ENCODE data around the gene BNC1. TPM values are rescaled to one million over a fixed set of nuclear protein-coding genes. Genes with fewer than 3 reads are reported as not detected.

Gene BNC1
- total RNA-seq, 1 experiment from 2014 or later, result 28.6 TPM

- Histone ChIP-seq H3K9me3 (no peaks in the 10 kb centered on the region), H3K4me3 (no peak overlapping the region), H3K36me3 (no peaks in the 10 kb centered on the region), H3K27me3 (no peaks in the 10 kb centered on the region)
- DNase-seq, result no peak
These were observed 21.3 kb upstream of the BNC1 start for GRCh38 chr15:83305704-83306291.

DNA sequence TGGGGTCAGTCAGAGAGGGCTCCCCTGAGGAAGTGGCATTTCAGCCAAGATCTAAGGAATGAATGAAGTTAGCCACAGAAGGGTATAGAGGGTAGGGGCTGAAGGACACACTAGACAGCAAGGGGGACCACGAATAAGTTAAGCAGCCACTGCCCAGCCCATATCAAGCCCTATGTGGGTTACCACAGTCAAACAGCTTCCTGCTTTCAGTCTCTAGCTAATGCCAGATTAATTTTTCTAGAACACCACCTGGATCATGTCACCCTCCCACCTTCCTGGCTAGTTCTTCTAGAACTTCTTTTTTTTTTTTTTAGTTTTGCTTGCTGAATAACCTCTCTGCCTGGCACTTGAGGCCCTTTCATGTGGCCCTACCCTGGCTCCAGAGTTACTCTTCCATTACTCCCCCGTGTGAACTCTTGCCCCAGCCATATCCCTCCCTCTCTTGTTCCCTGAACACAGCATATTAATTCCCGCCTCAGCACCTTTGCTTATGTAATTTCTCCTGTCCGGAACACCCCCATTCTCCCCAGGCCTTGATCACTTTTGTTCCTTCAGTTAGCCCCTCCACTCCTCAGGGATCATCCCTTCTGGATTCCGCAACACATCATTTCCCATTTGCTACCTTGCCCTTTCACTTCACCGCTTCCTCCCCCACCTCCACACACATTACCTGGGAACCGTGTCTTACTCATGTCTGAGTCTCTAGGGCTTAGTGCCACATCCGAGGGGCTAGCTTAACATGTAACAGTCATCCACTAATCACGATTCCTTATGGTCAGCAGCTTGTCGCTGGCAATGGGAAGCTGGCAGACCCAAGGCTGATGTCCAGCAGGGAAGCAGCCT lies 20.6 kb upstream of the BNC1 start:
- Histone ChIP-seq H3K27me3 (no peaks in the 10 kb centered on the region), H3K4me3 (no peak overlapping the region), H3K9me3 (no peaks in the 10 kb centered on the region), H3K36me3 (no peaks in the 10 kb centered on the region)
- no peak for DNase-seq

DNA sequence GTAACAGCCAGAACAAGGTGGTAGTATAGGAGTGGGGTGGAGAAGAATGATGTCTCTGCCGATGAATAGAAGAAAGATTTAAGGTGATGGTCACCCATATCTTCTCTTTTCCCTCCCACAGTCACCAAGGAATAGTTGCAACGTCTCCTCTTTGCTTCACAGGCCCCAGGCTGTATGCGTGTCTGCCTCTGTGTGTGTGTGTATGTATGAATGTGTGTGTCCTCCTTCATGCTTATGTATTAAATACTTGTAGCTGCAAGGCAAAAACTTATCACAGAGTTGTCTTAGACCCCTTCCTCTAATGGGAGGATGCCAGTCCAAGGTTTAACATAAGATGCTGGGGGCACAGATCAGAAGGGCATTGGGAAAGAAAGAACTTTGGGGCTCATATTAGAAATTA lies 19.1 kb upstream of the BNC1 start:
- Histone ChIP-seq H3K27me3 (no peaks in the 10 kb centered on the region), H3K9me3 (no peaks in the 10 kb centered on the region), H3K4me3 (no peak overlapping the region), H3K36me3 (no peaks in the 10 kb centered on the region)
- DNase-seq, result no peak

DNA sequence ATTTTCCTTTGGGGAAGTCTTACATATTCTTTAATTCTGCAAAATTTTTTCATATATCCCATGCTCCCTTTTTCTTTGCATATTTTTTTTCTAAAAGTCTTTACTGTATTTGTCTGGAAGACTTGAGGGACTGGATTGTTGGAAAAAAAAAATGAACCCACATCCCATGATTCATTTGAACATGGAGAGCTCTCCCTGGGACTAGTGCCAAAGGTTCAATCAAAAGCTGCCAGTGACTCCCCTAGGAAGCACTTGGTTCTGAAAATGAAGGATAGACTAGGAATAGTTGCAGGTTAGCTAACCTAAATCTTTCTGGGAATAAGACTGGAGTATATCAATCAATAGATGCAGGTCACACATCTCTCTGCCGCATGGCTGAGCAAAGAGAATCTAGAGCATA lies 16.4 kb upstream of the BNC1 start:
- no peaks in the 10 kb centered on the region for H3K9me3 ChIP-seq
- no peaks in the 10 kb centered on the region for H3K36me3 ChIP-seq
- DNase-seq, result peak; percentile 24

DNA sequence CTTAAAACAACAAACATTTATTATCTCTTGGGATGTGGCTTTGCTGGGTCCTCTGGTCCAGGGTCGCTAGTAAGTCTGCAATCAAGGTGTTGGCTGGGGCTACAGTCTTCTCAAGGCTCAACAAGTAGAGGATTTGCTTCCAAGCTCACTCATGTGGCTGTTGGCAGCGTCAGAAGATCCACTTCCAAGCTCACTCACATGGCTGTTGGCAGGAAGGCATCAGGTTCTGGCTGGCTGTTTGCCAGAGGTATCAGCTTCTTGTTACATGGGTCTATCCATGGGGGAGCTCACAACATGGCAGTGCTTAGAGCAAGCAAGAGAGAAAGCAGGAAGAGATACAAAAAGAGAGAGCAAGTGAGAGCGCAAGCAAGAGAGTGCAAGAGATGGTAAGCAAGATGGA lies 15.0 kb upstream of the BNC1 start:
- Histone ChIP-seq H3K27me3 (no peaks in the 10 kb centered on the region), H3K36me3 (no peaks in the 10 kb centered on the region), H3K4me3 (no peak overlapping the region), H3K9me3 (no peaks in the 10 kb centered on the region)
- peak; percentile 26 for DNase-seq

More for the DNA sequence above, 16.4 kb upstream of the BNC1 start:
- Histone ChIP-seq H3K4me3 (no peak overlapping the region), H3K27me3 (no peaks in the 10 kb centered on the region)

- DNase-seq, result no peak
- Histone ChIP-seq H3K9me3 (no peaks in the 10 kb centered on the region), H3K27me3 (no peaks in the 10 kb centered on the region), H3K36me3 (no peaks in the 10 kb centered on the region), H3K4me3 (no peak overlapping the region)
These were observed 11.0 kb upstream of the BNC1 start for GRCh38 chr15:83295417-83295816.

GRCh38 chr15:83293201-83293600 lies 8.7 kb upstream of the BNC1 start:
- H3K36me3 ChIP-seq, result no peaks in the 10 kb centered on the region
- no peaks in the 10 kb centered on the region for H3K27me3 ChIP-seq
- H3K4me3 ChIP-seq, result no peak overlapping the region
- H3K9me3 ChIP-seq, result no peaks in the 10 kb centered on the region
- no peak for DNase-seq

GRCh38 chr15:83292317-83292716 lies 7.9 kb upstream of the BNC1 start:
- DNase-seq, result no peak
- no peak overlapping the region for H3K4me3 ChIP-seq
- no peaks in the 10 kb centered on the region for H3K9me3 ChIP-seq
- no peaks in the 10 kb centered on the region for H3K27me3 ChIP-seq
- no peaks in the 10 kb centered on the region for H3K36me3 ChIP-seq

DNA sequence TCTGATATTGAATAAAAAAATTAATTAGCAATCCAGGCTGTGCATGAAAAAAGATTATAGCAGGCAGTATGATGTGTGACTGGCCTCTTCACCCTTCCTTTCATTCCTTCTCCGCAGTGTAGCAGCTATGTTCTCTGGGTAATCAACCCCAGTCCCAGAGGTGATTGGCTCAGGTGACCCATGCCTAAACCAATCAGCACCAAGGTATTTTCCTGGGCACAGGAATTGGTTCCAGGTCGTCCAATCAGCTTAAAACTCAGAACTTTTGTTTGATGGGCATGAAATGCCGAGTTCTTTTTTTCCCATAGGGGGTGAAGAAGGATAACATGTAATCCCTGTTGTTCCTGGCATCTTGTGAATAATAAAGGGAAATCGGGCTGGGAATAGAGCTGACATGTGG lies 5.8 kb upstream of the BNC1 start:
- Histone ChIP-seq H3K9me3 (no peaks in the 10 kb centered on the region), H3K27me3 (no peaks in the 10 kb centered on the region), H3K36me3 (no peaks in the 10 kb centered on the region), H3K4me3 (no peak overlapping the region)
- DNase-seq, result no peak

DNA sequence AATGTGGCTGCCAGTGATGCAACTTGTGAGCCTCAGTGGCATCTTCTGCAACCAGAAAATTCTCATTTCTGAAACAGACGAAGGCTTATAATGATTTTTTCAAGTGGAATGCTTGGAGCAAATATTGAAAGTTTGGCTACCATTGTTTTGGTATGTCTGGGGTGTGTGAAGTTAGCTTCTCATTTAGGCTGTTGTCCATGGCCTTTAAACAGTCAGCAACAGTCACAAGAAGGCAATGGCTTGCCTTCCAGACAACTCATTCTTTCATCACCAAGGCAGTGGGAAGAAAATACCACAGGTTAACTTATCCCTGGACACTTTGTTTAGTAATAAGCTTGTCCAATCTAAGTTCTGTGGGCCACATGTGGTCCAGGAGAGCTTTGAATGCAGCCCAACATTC lies 4.7 kb upstream of the BNC1 start:
- peak; percentile 26 for DNase-seq
- no peaks in the 10 kb centered on the region for H3K27me3 ChIP-seq
- no peaks in the 10 kb centered on the region for H3K36me3 ChIP-seq
- no peaks in the 10 kb centered on the region for H3K9me3 ChIP-seq
- H3K4me3 ChIP-seq, result no peak overlapping the region

DNA sequence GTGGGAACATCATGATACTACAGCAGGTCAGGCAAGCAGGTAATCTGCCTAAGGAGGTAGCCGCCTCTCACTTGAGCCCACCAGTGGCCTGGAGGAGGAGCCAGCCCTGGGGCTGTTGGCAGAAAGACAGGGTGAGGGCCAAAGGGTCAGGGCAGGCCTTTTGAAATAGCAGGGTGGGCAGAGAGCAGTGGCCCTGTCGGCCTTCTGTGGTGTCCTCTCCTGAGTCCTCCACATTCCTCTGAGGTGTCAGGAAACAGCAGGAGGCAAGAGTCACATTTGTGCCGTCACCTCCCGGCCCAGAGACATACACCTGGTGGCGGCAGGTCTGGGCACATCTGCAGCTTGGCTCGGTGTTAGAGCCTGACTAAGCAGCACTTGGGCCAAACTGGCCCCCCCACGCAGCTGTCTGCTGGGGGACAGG lies 3.9 kb upstream of the BNC1 start:
- H3K4me3 ChIP-seq, result no peak overlapping the region
- DNase-seq, result peak; percentile 41
- no peaks in the 10 kb centered on the region for H3K27me3 ChIP-seq
- H3K36me3 ChIP-seq, result no peaks in the 10 kb centered on the region
- no peaks in the 10 kb centered on the region for H3K9me3 ChIP-seq

DNA sequence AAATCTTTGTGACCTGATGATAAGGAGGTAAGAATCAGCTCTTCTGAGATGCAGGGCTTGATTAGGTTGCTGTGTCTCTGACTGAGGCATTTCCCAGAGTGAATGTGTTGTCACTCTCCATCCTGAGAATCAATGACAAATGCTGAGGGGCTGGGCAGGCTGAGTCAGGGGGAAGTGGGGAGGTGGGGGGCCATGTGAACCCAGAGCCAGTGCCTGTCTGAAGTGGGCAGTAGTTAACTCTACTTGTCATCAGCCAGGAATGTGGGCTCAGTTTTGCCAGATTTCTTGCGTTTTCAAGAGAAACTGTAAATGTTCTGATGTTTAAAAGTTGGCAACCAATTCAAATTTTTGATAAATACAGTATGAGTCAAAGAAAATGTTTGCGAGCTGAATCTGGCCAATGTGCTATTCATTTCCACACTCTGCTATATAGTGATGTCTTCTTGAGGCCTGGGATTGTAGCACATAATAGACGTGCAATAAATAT lies 3.1 kb upstream of the BNC1 start:
- H3K36me3 ChIP-seq, result peaks cover 3% of the 10 kb centered on the region; the same call in 1 of the 2 replicates
- H3K9me3 ChIP-seq, result no peaks in the 10 kb centered on the region
- H3K27me3 ChIP-seq, result no peaks in the 10 kb centered on the region
- no peak overlapping the region for H3K4me3 ChIP-seq
- DNase-seq, result peak; percentile 94

DNA sequence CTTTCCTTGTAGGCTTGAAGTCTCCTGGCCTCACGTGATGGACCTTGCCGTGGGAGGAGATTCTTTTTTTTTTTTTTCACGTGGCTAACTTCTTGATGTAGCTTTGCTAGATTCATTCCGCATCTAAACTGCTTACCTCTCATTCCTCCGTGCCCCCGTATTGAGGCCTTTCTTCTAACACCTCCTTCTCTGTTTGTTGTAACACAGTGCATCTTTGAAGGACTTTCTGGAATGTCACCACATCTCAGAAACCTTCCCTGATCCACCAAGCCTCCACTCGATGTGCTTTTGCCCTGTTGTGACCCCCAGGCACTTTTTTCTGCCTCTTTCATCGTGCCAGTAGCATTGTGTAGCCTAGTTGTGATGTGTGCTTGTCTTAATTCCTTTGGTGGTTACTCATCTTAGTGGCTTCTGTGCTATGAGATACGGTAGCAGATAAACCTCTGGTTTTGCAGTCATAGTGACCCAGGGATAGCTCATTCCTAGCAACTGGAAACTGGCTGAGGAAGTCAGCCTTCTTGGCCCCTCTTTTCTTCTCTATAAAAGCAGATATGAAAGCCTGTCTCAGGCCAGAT lies 1.6 kb upstream of the BNC1 start:
- Histone ChIP-seq H3K36me3 (peaks cover 17% of the 10 kb centered on the region), H3K27me3 (no peaks in the 10 kb centered on the region), H3K4me3 (no peak overlapping the region), H3K9me3 (no peaks in the 10 kb centered on the region)
- peak; percentile 51 for DNase-seq

DNA sequence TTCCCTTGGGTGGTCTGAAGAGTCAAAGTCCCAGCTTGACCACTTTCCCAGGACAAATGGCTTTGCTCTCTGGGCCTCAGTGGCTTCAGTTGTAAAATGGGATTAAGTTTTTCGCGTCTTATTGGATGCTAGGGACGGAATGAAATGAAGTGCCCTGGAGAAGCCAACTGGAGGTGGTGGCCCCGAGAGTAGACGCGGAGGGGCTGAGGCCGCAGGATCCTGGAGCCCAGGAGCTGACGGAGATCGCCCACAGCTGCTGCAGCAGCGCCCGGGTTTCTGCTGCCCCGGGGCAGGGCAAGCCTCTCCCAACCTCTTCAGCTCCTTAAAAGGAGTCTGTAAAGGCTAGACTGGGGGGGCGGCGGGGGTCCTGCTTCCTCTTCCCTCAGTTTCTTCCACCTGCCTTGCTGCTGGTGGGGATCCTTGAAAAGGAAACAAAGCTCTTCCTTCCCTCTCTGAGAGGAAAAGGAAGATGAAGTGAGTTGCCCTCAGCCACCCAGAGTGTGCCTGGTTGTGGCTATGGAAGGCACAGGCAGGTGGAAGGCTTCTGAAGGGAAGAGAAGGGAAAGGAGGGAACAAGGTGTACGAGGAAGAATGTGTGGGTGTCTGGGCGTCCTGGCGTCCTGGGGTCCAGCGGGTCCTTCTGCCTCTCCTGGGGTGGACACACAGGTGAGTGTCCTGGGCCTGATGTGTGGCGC lies 967 bp upstream of the BNC1 start:
- no peak for DNase-seq
- Histone ChIP-seq H3K4me3 (peak overlapping the region; percentile 43), H3K27me3 (no peaks in the 10 kb centered on the region), H3K9me3 (no peaks in the 10 kb centered on the region), H3K36me3 (peaks cover 21% of the 10 kb centered on the region)

GRCh38 chr15:83283813-83284558 lies 478 bp downstream of the BNC1 start:
- peak; percentile 47 for DNase-seq
- Histone ChIP-seq H3K27me3 (no peaks in the 10 kb centered on the region), H3K9me3 (no peaks in the 10 kb centered on the region), H3K36me3 (peaks cover 34% of the 10 kb centered on the region), H3K4me3 (peak overlapping the region; percentile 85)

DNA sequence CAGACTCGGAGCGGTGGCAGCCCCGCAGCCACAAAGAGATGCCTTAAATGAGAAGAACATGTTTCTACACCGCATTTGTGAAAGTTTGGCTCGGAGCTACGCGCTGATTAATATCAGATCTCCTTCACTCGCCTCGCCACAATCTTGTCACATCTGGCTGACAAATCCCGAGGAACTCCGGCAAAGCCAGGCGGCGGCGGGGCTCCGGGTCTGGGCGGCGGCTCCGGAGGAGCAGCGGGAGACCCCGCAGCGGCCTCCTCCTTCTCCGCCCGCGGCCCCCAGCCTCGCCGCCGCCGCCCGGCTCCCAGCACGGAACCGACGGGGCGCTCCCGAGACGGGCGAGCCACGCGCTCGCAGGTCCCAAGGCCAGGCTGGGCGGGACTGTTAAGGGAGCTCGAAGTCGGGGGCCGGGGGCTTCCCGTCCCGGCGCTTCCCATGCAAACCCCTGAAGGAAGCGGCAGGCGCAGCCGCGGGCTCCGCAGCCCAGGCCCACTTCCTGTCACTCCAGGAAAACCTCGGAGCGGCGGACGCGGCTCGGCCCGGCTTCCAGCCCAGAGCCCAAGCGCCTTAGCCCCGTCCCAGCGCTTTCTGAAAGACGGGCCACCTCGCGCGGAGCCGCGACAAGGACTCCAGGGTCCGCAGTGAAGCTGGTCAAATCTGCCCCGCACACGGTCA lies 1.2 kb downstream of the BNC1 start:
- Histone ChIP-seq H3K36me3 (peaks cover 40% of the 10 kb centered on the region), H3K27me3 (no peaks in the 10 kb centered on the region), H3K4me3 (peak overlapping the region; percentile 85), H3K9me3 (no peaks in the 10 kb centered on the region)
- DNase-seq, result peak; percentile 55

All from MG63 (cell line).